Caco-2 (cell line): ENCODE measurements around the gene CYP2S1. TPM values are rescaled to one million over a fixed set of nuclear protein-coding genes. Genes with fewer than 3 reads are reported as not detected.

Experiments used
- BruUV-seq: library from RNA; stranded (reverse); fragments of 400-500 nt; replicated peaks from 2 replicates; lab custom pipeline; 2021; lab: Mats Ljungman, UMichigan
- CTCF ChIA-PET: fragments of 300-600 bp; sonication (Branson Sonifier 250); formaldehyde crosslinking; loops from one replicate; lab custom pipeline; 2022; ENCODE audit warnings: antibody characterized with exemption; lab: Charles Lee
- POLR2A ChIA-PET: fragments of 300-600 bp; sonication (Branson Sonifier 250); formaldehyde crosslinking; loops from one replicate; lab custom pipeline; 2022; ENCODE audit warnings: antibody characterized with exemption; lab: Charles Lee
- DNase-seq, 2 experiments: peaks; one replicate each; pipeline versions ENCODE4 v3.0.0 to v3.0.0-alpha.2; 2020 to 2022
- H3K27me3 ChIP-seq: replicated peaks from 2 replicates; pipeline ENCODE4 v1.6.0; 2011; ENCODE audit warnings: low read length; ENCODE audit not compliant: control insufficient read depth, insufficient read depth
- H3K36me3 ChIP-seq: 2 replicates; pipeline ENCODE4 v1.5.1; 2011; ENCODE audit warnings: low read length; ENCODE audit not compliant: control insufficient read depth, insufficient read depth
- H3K4me1 ChIP-seq: fragments of 250-450 bp; sonication (Bioruptor Pico); 2 replicates; pipeline ENCODE4 v1.5.1; 2020; ENCODE audit warnings: mild to moderate bottlenecking
- H3K4me3 ChIP-seq: 2 replicates; pipeline ENCODE4 v1.5.1; 2011; ENCODE audit warnings: low read depth, mild to moderate bottlenecking, control low read depth, low read length
- H3K9me3 ChIP-seq: fragments of 250-450 bp; sonication (Bioruptor Pico); 2 replicates; pipeline ENCODE4 v1.5.1; 2020; ENCODE audit warnings: mild to moderate bottlenecking, moderate library complexity
- H3K27ac Mint-ChIP-seq: one replicate; pipeline ENCODE4 v1.8.0; 2022; ENCODE audit warnings: mixed read lengths; ENCODE audit not compliant: unreplicated experiment
- H3K27me3 Mint-ChIP-seq: one replicate; pipeline ENCODE4 v1.8.0; 2022; ENCODE audit warnings: mixed read lengths; ENCODE audit not compliant: insufficient read depth, unreplicated experiment
- H3K36me3 Mint-ChIP-seq: one replicate; pipeline ENCODE4 v1.8.0; 2022; ENCODE audit warnings: mild to moderate bottlenecking, mixed read lengths; ENCODE audit not compliant: insufficient read depth, unreplicated experiment
- H3K4me1 Mint-ChIP-seq: one replicate; pipeline ENCODE4 v1.8.0; 2022; ENCODE audit warnings: low read depth, mixed read lengths; ENCODE audit not compliant: unreplicated experiment
- H3K4me3 Mint-ChIP-seq: one replicate; pipeline ENCODE4 v1.8.0; 2022; ENCODE audit warnings: mild to moderate bottlenecking, moderate library complexity, mixed read lengths; ENCODE audit not compliant: unreplicated experiment
- H3K9me3 Mint-ChIP-seq: one replicate; pipeline ENCODE4 v1.8.0; 2022; ENCODE audit warnings: mixed read lengths; ENCODE audit not compliant: unreplicated experiment
- CTCF ChIP-seq, 2 experiments: fragments of 200-600 bp in 1 of 2; IDR thresholded peaks; 1 replicate in 1 of 2; 2 replicates in 1 of 2; pipeline versions ENCODE4 v1.5.1 to v1.8.0; 2011 to 2022; ENCODE audit warnings: antibody characterized with exemption in 1 of 2, control low read depth in 1 of 2, inconsistent platforms in 1 of 2, low read depth in 1 of 2, low read length in 1 of 2, mild to moderate bottlenecking in 1 of 2, moderate library complexity in 1 of 2; ENCODE audit not compliant: insufficient read depth in 1 of 2, severe bottlenecking in 1 of 2, unreplicated experiment in 1 of 2
- intact Hi-C: fragments of 100-400 bp; cut with micrococcal nuclease; formaldehyde crosslinking; loops from one replicate; pipeline ENCODE4 v1.10.0; 2022; ENCODE audit not compliant: unreplicated experiment
- total RNA-seq: library from RNA; stranded (reverse); gene quantifications from 2 replicates; pipeline ENCODE4 v1.2.3, GENCODE V29; 2022

Gene CYP2S1
- total RNA-seq, 1 experiment from 2014 or later, result 56.0 TPM

GRCh38 chr19:41166944-41167804, 25.8 kb upstream of the CYP2S1 start:
- ChIA-PET CTCF (no interaction called here), POLR2A (interaction anchor here (0.5 kb wide), 1 partner anchor 32 kb away, joined by 6 read pairs; no protein-coding TSS in a partner anchor)
- Histone ChIP-seq H3K4me1 (peaks cover 25% of the 10 kb centered on the region), H3K36me3 (no peaks in the 10 kb centered on the region; the same call in 1 of the 2 replicates), H3K4me3 (no peak overlapping the region), H3K27me3 (no peaks in the 10 kb centered on the region), H3K9me3 (no peaks in the 10 kb centered on the region)
- no TSS peak for BruUV-seq
- Mint-ChIP-seq H3K4me1 (peaks cover 27% of the 10 kb centered on the region), H3K27ac (peak overlapping the region; percentile 59), H3K9me3 (peaks cover 10% of the 10 kb centered on the region), H3K4me3 (no peak overlapping the region), H3K36me3 (peaks cover 43% of the 10 kb centered on the region), H3K27me3 (no peaks in the 10 kb centered on the region)
- intact Hi-C loops, result loop anchor here (1.0 kb wide), 1 partner anchor 8 kb away; no protein-coding TSS in a partner anchor
- no peak for TF ChIP-seq CTCF (IDR thresholded peaks at IDR 0.05; ENCODE audit: insufficient read depth in 1 of 2, low read depth in 1 of 2, low read length in 1 of 2, severe bottlenecking in 1 of 2, unreplicated experiment in 1 of 2)
- DNase-seq, result peak; percentile 71 to 86

GRCh38 chr19:41172297-41173164, 20.5 kb upstream of the CYP2S1 start:
- no TSS peak for BruUV-seq
- H3K36me3 ChIP-seq, result no peaks in the 10 kb centered on the region
- ChIA-PET CTCF (interaction anchor here (0.6 to 1.4 kb wide), 3 partner anchors 11 to 191 kb away, joined by 3 to 6 read pairs (median 3); partner anchors contain the start of gene B9D2), POLR2A (interaction anchor here (0.7 kb wide), 1 partner anchor 427 kb away, joined by 5 read pairs; no protein-coding TSS in a partner anchor)
- H3K9me3 ChIP-seq, result no peaks in the 10 kb centered on the region
- DNase-seq, result peak; percentile 62 to 66
- H3K4me3 Mint-ChIP-seq, result peak overlapping the region; percentile 87
- H3K27me3 Mint-ChIP-seq, result no peaks in the 10 kb centered on the region
- H3K4me1 Mint-ChIP-seq, result peaks cover 50% of the 10 kb centered on the region
- peak; percentile 28 to 51 for TF ChIP-seq CTCF (IDR thresholded peaks at IDR 0.05; ENCODE audit: insufficient read depth in 1 of 2, low read depth in 1 of 2, low read length in 1 of 2, severe bottlenecking in 1 of 2, unreplicated experiment in 1 of 2)
- H3K4me3 ChIP-seq, result no peak overlapping the region
- H3K36me3 Mint-ChIP-seq, result peaks cover 60% of the 10 kb centered on the region
- peak overlapping the region; percentile 96 for H3K27ac Mint-ChIP-seq
- peaks cover 41% of the 10 kb centered on the region for H3K4me1 ChIP-seq
- H3K27me3 ChIP-seq, result no peaks in the 10 kb centered on the region
- no peaks in the 10 kb centered on the region for H3K9me3 Mint-ChIP-seq
- intact Hi-C loops, result loop anchor here (1.0 kb wide), 2 partner anchors 32 to 90 kb away; no protein-coding TSS in a partner anchor
